IPS DF 6.9 (cell line): ENCODE results near the gene MYO1D.
A peak's percentile ranks its signal among the peaks of the same experiment; 100 is the strongest.

Experiments used
- DNase-seq: peaks from one replicate; pipeline ENCODE4 v3.0.0-alpha.2; 2013; ENCODE audit warnings: low read depth, low spot score
- H3K27ac ChIP-seq: one replicate; pipeline ENCODE4 v1.5.1; 2013; ENCODE audit warnings: low read length, control low read depth
- H3K27me3 ChIP-seq: 2 replicates; pipeline ENCODE4 v1.6.1; 2013; ENCODE audit warnings: mild to moderate bottlenecking, low read length; ENCODE audit not compliant: control insufficient read depth, insufficient read depth
- H3K36me3 ChIP-seq: 2 replicates; pipeline ENCODE4 v1.6.1; 2013; ENCODE audit warnings: low read length; ENCODE audit not compliant: control insufficient read depth, insufficient read depth
- H3K4me1 ChIP-seq: 2 replicates; pipeline ENCODE4 v1.6.1; 2013; ENCODE audit warnings: low read length; ENCODE audit not compliant: control insufficient read depth, insufficient read depth
- H3K4me3 ChIP-seq: 2 replicates; pipeline ENCODE4 v1.5.1; 2013; ENCODE audit warnings: mild to moderate bottlenecking, low read length
- H3K9me3 ChIP-seq: 2 replicates; pipeline ENCODE4 v1.6.1; 2013; ENCODE audit warnings: low read length, inconsistent platforms; ENCODE audit not compliant: control insufficient read depth, insufficient read depth
- WGBS: extraction: QIAGEN DNeasy Blood & Tissue Kit; methylation state at CpG from one replicate; pipeline ENCODE4 v1.1.7; 2013; ENCODE audit warnings: mixed read lengths, missing lambda C conversion rate; ENCODE audit not compliant: insufficient read length, insufficient coverage; 5-methylcytosine and 5-hydroxymethylcytosine counted together

MYO1D gene

DNA sequence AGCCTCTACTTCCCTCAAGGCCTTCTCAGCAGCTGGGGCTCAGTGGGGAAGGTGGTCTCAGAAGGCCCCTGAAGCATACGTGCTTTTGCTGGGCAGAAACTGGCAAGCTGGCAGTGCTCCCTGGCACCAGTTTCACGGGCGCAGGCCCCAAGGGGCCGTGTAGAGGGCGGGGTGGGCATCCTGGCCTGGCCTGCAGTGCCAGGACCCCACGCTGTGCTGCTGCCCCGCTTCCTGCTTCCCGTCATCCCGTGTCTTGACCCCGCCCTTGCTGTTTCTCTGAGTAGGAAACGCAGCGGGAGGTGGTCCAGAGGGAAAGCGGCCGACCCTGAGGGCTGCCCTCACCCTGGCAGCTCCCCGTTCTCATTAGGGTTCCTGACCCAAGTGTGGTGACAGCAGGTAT is 383.4 kb downstream of the MYO1D start:
- no peak overlapping the region for H3K27ac ChIP-seq
- DNase-seq: no peak
- no peaks in the 10 kb centered on the region; the same call in 1 of the 2 replicates for H3K4me1 ChIP-seq
- no peak overlapping the region for H3K4me3 ChIP-seq
- H3K9me3 ChIP-seq: no peaks in the 10 kb centered on the region
- no CpG with 5 or more reads among the region's 15 CpGs for WGBS
- H3K27me3 ChIP-seq: no peaks in the 10 kb centered on the region
- H3K36me3 ChIP-seq: no peaks in the 10 kb centered on the region; the same call in 1 of the 2 replicates

DNA sequence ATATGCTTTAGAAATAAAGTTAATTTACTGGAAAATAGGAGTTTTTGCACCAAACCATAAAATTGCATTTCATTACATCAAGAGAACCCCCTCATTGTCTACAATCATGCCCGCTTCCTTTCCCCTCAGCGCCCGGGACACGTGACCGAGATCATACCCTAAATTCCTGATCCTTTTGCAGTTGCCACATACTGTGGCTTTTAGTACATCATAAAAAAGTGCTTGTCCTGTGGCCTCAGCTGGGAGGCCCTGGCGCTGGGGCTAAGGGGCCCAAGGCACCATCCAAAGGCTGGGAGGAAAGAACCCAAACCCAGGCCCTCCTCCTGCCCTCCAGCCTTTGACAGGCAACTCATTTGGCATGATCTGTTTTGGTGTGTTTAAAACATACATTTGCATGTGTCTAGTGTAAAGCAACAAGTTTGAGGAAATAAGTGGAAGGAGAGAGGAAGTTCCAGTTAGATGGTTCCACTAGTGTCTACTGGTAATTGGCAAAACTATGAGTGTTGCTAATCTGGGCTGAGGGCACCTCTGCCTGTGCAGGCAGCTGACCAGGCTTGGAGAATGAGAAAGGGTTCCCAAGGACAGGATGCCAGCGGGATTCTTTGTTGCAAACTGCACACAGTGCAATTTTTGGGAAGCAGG is 384.2 kb downstream of the MYO1D start:
- Histone ChIP-seq H3K4me1 (peaks cover 3% of the 10 kb centered on the region), H3K9me3 (no peaks in the 10 kb centered on the region), H3K36me3 (no peaks in the 10 kb centered on the region; the same call in 1 of the 2 replicates), H3K4me3 (no peak overlapping the region), H3K27me3 (no peaks in the 10 kb centered on the region), H3K27ac (no peak overlapping the region)
- no peak for DNase-seq
- no CpG with 5 or more reads among the region's 7 CpGs for WGBS

DNA sequence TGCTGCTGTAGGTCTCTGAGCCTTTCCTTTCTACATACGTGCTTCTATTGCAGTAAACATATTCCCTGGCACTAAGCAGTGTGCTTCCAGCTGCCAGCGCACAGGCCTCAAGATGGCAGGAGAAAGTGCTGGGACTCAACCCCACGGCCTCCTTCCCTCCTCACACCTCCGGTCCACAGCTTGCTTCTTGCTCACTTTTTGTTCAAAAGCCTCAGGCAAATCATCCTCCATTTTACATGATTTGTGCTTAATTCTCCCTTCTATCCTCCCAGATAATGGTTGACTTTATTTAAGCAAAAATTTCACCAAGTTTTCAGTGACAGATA is 384.7 kb downstream of the MYO1D start:
- Histone ChIP-seq H3K4me3 (no peak overlapping the region), H3K4me1 (peaks cover 3% of the 10 kb centered on the region), H3K27ac (no peak overlapping the region), H3K36me3 (no peaks in the 10 kb centered on the region; the same call in 1 of the 2 replicates), H3K9me3 (no peaks in the 10 kb centered on the region), H3K27me3 (no peaks in the 10 kb centered on the region)
- DNase-seq: no peak
- WGBS: no CpG with 5 or more reads among the region's 4 CpGs

DNA sequence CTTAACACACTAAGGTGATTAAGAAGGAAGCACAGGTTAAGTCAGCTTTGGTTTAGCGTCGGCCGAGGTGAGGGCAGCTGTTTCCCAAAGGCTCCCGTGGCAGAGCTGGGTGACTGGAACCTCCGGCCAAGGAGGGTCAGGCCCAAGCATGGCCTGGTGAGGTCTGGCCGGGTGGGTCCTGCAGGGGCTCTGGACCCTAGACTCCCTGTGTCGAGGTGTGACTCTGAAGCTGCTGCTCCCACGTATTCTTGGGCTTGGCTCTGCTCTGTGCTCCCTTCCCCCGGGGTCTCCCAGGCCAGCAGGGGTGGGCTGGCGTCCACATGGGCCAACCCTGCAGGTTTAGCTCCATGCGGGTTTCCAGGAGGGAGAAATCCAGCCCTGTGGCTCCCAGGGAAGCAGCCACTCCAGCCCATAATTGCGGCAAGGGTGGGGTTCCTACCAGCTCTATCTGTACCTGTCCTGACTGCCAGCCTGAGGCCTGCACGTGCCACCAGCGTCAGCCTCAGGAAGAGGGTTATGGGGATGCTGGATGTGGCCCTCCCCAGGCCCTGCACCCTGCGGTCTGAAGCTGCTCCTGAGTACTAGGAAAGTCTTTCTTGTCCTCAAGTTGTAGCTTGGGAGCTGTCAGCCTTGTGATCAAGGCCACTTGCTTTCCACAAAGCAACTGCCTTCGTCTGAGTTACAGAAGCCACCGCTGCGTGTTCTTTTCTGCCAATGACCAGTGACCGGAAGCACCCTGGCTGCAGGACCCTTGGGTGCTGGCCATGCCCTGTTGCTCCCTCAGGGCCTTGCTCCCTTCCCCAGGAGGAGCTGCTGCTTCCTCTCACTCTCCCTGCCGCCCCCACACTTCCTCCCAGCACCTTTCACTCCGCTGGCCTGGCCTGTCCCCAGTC is 385.3 kb downstream of the MYO1D start:
- H3K4me3 ChIP-seq: no peak overlapping the region
- DNase-seq: no peak
- H3K9me3 ChIP-seq: no peaks in the 10 kb centered on the region
- H3K4me1 ChIP-seq: peaks cover 3% of the 10 kb centered on the region
- WGBS: no CpG with 5 or more reads among the region's 21 CpGs
- no peaks in the 10 kb centered on the region; the same call in 1 of the 2 replicates for H3K36me3 ChIP-seq
- no peaks in the 10 kb centered on the region for H3K27me3 ChIP-seq
- H3K27ac ChIP-seq: no peak overlapping the region

DNA sequence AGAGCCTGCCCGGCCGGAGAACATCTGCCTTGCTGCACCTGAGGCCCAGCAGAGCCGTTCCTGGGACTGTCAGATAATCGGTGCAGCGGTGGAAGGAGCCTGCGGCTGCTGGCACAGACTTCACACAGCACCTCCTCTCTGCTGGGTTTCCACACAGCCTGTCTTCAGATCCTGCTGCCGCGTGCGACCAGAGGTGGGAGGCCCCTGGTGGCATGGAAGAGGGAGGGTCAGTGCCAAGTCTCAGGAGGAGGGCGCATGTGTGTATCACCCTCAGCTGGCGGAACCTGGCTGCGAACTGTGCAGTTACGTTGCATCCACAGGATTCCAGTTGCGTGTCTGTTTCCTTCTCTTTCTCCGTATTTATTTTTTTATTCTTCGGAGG is 386.8 kb downstream of the MYO1D start:
- H3K27ac ChIP-seq: no peak overlapping the region
- DNase-seq: no peak

DNA sequence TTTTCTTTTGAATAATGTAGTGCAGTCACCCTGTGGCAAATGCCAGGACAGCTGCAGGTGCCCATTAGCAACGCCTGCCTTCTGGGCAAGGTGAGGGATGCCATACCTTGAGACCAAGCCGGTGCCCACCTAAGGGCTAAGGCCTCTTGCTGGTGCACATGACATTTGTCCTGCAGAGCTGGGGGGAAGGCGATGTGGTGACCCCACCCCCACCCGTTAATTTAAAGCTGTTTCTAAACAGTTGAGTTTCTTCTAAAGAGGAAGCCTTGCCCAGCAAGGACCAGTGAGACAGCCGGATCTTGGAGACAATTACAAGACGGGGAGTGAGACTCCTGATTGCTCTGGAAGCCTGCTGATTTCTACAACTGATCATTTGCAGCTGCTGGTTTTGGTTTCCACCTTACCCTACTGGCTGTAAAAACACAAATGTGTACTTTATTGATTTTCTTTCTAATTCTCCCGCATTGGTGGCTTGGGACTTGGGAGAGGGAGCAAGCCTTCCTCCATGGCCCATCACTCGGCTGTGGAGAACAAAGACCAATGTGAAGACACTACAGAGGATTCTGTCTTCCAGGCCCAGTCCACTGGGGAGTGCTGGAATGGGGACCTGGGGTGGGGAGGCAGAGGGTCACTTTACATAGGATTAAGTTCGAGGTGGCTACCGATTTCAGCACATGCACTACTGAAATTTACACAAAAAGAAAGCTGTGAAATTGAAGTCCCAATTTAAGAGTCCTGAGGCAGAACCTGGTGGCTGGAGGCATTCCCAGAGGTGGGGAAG is 387.4 kb downstream of the MYO1D start:
- Histone ChIP-seq H3K4me3 (no peak overlapping the region), H3K27me3 (no peaks in the 10 kb centered on the region), H3K27ac (no peak overlapping the region), H3K9me3 (no peaks in the 10 kb centered on the region), H3K4me1 (peaks cover 5% of the 10 kb centered on the region), H3K36me3 (no peaks in the 10 kb centered on the region; the same call in 1 of the 2 replicates)
- WGBS: no CpG with 5 or more reads among the region's 10 CpGs
- no peak for DNase-seq

More for the DNA sequence above, 386.8 kb downstream of the MYO1D start:
- Histone ChIP-seq H3K27me3 (no peaks in the 10 kb centered on the region), H3K4me3 (no peak overlapping the region), H3K9me3 (no peaks in the 10 kb centered on the region), H3K4me1 (peaks cover 5% of the 10 kb centered on the region), H3K36me3 (no peaks in the 10 kb centered on the region; the same call in 1 of the 2 replicates)
- WGBS: no CpG with 5 or more reads among the region's 16 CpGs

DNA sequence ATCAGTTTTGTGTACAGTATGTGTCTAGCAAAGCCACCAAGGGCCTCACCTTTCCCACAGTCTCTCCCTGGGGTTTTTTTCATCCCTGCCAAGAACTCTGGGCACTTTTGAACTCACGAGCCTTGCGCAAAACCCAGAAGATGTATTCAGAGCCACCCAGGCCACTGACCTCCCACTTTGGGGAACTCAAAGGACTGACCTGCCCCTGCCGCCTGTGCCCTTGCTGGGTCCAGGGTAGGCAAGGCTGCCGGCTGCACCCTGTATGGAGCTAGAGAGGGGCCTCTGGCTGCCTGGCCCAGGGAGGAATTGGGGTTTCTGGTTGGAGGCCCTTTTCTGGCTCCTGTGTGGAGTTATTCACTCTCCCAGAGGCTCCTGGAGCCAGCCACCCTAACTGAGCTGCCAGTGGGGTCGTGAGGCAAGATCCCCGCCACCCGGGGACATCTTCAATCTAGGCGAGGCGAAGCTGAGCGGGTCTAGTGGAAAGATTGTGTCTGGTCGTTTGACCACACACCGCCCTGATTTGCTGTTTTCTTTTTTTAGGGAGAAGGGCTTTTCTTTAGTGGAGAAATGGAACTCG is 388.2 kb downstream of the MYO1D start:
- H3K27me3 ChIP-seq: no peaks in the 10 kb centered on the region
- H3K36me3 ChIP-seq: no peaks in the 10 kb centered on the region
- no peak overlapping the region for H3K4me3 ChIP-seq
- no peaks in the 10 kb centered on the region for H3K9me3 ChIP-seq
- no CpG with 5 or more reads among the region's 13 CpGs for WGBS
- peaks cover 9% of the 10 kb centered on the region for H3K4me1 ChIP-seq
- H3K27ac ChIP-seq: no peak overlapping the region
- DNase-seq: no peak

DNA sequence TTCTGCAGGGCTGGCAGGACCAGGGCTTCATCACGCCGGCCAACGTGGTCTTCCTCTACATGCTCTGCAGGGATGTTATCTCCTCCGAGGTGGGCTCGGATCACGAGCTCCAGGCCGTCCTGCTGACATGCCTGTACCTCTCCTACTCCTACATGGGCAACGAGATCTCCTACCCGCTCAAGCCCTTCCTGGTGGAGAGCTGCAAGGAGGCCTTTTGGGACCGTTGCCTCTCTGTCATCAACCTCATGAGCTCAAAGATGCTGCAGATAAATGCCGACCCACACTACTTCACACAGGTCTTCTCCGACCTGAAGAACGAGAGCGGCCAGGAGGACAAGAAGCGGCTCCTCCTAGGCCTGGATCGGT is 388.8 kb downstream of the MYO1D start:
- H3K4me3 ChIP-seq: no peak overlapping the region

DNA sequence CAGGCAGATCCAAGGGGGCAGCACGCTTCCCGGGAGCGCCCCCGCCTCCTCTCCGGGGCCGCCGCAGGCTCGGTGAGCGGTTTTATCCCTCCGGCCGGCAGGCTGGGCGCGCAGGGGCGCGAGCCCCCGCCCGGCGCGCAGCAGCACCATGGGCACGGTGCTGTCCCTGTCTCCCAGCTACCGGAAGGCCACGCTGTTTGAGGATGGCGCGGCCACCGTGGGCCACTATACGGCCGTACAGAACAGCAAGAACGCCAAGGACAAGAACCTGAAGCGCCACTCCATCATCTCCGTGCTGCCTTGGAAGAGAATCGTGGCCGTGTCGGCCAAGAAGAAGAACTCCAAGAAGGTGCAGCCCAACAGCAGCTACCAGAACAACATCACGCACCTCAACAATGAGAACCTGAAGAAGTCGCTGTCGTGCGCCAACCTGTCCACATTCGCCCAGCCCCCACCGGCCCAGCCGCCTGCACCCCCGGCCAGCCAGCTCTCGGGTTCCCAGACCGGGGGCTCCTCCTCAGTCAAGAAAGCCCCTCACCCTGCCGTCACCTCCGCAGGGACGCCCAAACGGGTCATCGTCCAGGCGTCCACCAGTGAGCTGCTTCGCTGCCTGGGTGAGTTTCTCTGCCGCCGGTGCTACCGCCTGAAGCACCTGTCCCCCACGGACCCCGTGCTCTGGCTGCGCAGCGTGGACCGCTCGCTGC is 389.3 kb downstream of the MYO1D start:
- Histone ChIP-seq H3K27me3 (no peaks in the 10 kb centered on the region), H3K36me3 (no peaks in the 10 kb centered on the region), H3K27ac (no peak overlapping the region), H3K4me3 (peak overlapping the region; percentile 72), H3K9me3 (no peaks in the 10 kb centered on the region), H3K4me1 (peaks cover 10% of the 10 kb centered on the region)
- WGBS: no CpG with 5 or more reads among the region's 59 CpGs
- no peak for DNase-seq

More for the DNA sequence above, 388.8 kb downstream of the MYO1D start:
- Histone ChIP-seq H3K9me3 (no peaks in the 10 kb centered on the region), H3K36me3 (no peaks in the 10 kb centered on the region), H3K27me3 (no peaks in the 10 kb centered on the region), H3K27ac (no peak overlapping the region), H3K4me1 (peaks cover 10% of the 10 kb centered on the region)
- DNase-seq: no peak
- WGBS: no CpG with 5 or more reads among the region's 16 CpGs
